HCT116 (cell line): ENCODE measurements around the gene CNNM4. TPM values are rescaled to one million over a fixed set of nuclear protein-coding genes. Genes with fewer than 3 reads are reported as not detected.

Experiments
- ATAC-seq: fragments of 200-7000 bp; cut with Tn5 transposase; 2 replicates; pipeline ENCODE4 v1.9.1; 2020; ENCODE audit warnings: mild to moderate bottlenecking, moderate library complexity
- BruUV-seq: library from RNA; stranded (reverse); fragments of 400-500 nt; replicated peaks from 2 replicates; lab custom pipeline; 2021; lab: Mats Ljungman, UMichigan
- CTCF ChIA-PET: fragments of 300-600 bp; sonication (Branson Sonifier 250); formaldehyde crosslinking; loops from one replicate; lab custom pipeline; 2021; ENCODE audit warnings: antibody characterized with exemption; lab: Charles Lee
- POLR2A ChIA-PET: fragments of 300-600, 350-600 bp; sonication (Branson Sonifier 250); formaldehyde crosslinking; loops from one replicate; lab custom pipeline; 2021; ENCODE audit warnings: antibody characterized with exemption; lab: Charles Lee
- RAD21 ChIA-PET, 2 experiments: fragments of 300-600 bp; sonication (Branson Sonifier 250); formaldehyde crosslinking; loops; one replicate each; lab custom pipeline; 2023; ENCODE audit warnings: low total read pairs in 2 of 2; ENCODE audit not compliant: uncharacterized antibody in 2 of 2, unreplicated experiment in 2 of 2, low non-redundant PET in 1 of 2; lab: Charles Lee
- DNase-seq: peaks from one replicate; pipeline ENCODE4 v3.0.0-alpha.2; 2010; ENCODE audit warnings: low read depth, low spot score
- H2AFZ ChIP-seq: fragments of 200-600 bp; shearing (Covaris generic), sonication (generic); 2 replicates; pipeline ENCODE4 v1.6.1; 2017; ENCODE audit warnings: low read depth, mixed run types, mixed read lengths, antibody characterized with exemption, low read length; ENCODE audit not compliant: poor library complexity, severe bottlenecking
- H3K27ac ChIP-seq: 2 replicates; pipeline ENCODE4 v1.5.1; 2012; ENCODE audit warnings: low read depth, low read length
- H3K27me3 ChIP-seq: fragments of 200-600 bp; sonication (generic); 2 replicates; pipeline ENCODE4 v1.6.1; 2016; ENCODE audit warnings: mixed run types, low read length, mixed read lengths; ENCODE audit not compliant: insufficient read depth
- H3K36me3 ChIP-seq, 2 experiments: fragments of 200-500 bp in 1 of 2; fragments of 200-600 bp in 1 of 2; sonication (Bioruptor generic) in 1 of 2; sonication (generic) in 1 of 2; 2 replicates each; pipeline versions ENCODE4 v1.5.1 to v1.6.1; 2014 to 2016; ENCODE audit warnings: low read length in 2 of 2, inconsistent platforms in 1 of 2, mixed read lengths in 1 of 2, mixed run types in 1 of 2; ENCODE audit not compliant: insufficient read depth in 2 of 2, control insufficient read depth in 1 of 2
- H3K4me1 ChIP-seq, 2 experiments: fragments of 200-600 bp in 1 of 2; sonication (generic) in 1 of 2; 2 replicates each; pipeline versions ENCODE4 v1.5.1 to v1.6.1; 2012 to 2017; ENCODE audit warnings: low read length in 2 of 2, inconsistent platforms in 1 of 2, mild to moderate bottlenecking in 1 of 2, mixed read lengths in 1 of 2, mixed run types in 1 of 2, moderate library complexity in 1 of 2; ENCODE audit not compliant: insufficient read depth in 2 of 2, control insufficient read depth in 1 of 2
- H3K4me2 ChIP-seq: fragments of 200-600 bp; sonication (generic); 2 replicates; pipeline ENCODE4 v1.6.1; 2017; ENCODE audit warnings: mixed run types, low read length, mixed read lengths
- H3K4me3 ChIP-seq, 2 experiments: fragments of 200-600 bp in 1 of 2; sonication (generic) in 1 of 2; replicated peaks in 1 of 2; 2 replicates each; pipeline ENCODE4 v1.5.1; 2011 to 2016; ENCODE audit warnings: low read length in 2 of 2, control low read depth in 1 of 2, low read depth in 1 of 2, mild to moderate bottlenecking in 1 of 2, mixed read lengths in 1 of 2, mixed run types in 1 of 2
- H3K79me2 ChIP-seq: fragments of 200-600 bp; sonication (generic); 2 replicates; pipeline ENCODE4 v1.6.1; 2017; ENCODE audit warnings: mild to moderate bottlenecking, mixed run types, low read length, moderate library complexity, mixed read lengths; ENCODE audit not compliant: insufficient read depth
- H3K9ac ChIP-seq: fragments of 200-600 bp; sonication (generic); 2 replicates; pipeline ENCODE4 v1.6.1; 2016; ENCODE audit warnings: low read length, mixed read lengths
- H3K9me2 ChIP-seq: fragments of 200-600 bp; sonication (generic), shearing (Covaris generic); 2 replicates; pipeline ENCODE4 v1.6.1; 2017; ENCODE audit warnings: mixed run types, mild to moderate bottlenecking, moderate library complexity; ENCODE audit not compliant: insufficient read depth
- H3K9me3 ChIP-seq, 2 experiments: fragments of 200-500 bp in 1 of 2; fragments of 200-600 bp in 1 of 2; sonication (Bioruptor generic) in 1 of 2; sonication (generic) in 1 of 2; 2 replicates each; pipeline ENCODE4 v1.6.1; 2014 to 2017; ENCODE audit warnings: low read length in 2 of 2, mixed read lengths in 2 of 2, inconsistent platforms in 1 of 2, low read depth in 1 of 2, mild to moderate bottlenecking in 1 of 2, mixed run types in 1 of 2, moderate library complexity in 1 of 2; ENCODE audit not compliant: control insufficient read depth in 1 of 2, insufficient read depth in 1 of 2
- H4K20me1 ChIP-seq: fragments of 200-600 bp; sonication (generic), shearing (Covaris generic); 2 replicates; pipeline ENCODE4 v1.6.1; 2017; ENCODE audit warnings: mixed run types, mild to moderate bottlenecking, moderate library complexity; ENCODE audit not compliant: insufficient read depth
- ATF3 ChIP-seq: IDR thresholded peaks from 2 replicates; pipeline ENCODE4 v1.6.1; 2012
- CBX3 ChIP-seq: IDR thresholded peaks from 2 replicates; pipeline ENCODE4 v1.6.1; 2012; ENCODE audit warnings: low read depth
- CEBPB ChIP-seq: IDR thresholded peaks from 2 replicates; pipeline ENCODE4 v1.6.1; 2012; ENCODE audit warnings: low read depth
- EGR1 ChIP-seq: IDR thresholded peaks from 2 replicates; pipeline ENCODE4 v1.6.1; 2012; ENCODE audit warnings: low read depth
- ELF1 ChIP-seq: IDR thresholded peaks from 2 replicates; pipeline ENCODE4 v1.6.1; 2012; ENCODE audit warnings: low read depth, borderline replicate concordance
- EZH2 ChIP-seq: fragments of 200-600 bp; sonication (generic); IDR thresholded peaks from 2 replicates; pipeline ENCODE4 v1.6.1; 2017; ENCODE audit warnings: antibody characterized with exemption, mixed run types
- EZH2phosphoT487 ChIP-seq: fragments of 200-600 bp; IDR thresholded peaks from 2 replicates; pipeline ENCODE4 v1.6.1; 2018; ENCODE audit warnings: antibody characterized with exemption, borderline replicate concordance
- JUND ChIP-seq: IDR thresholded peaks from 2 replicates; pipeline ENCODE4 v1.6.1; 2012
- MAX ChIP-seq: IDR thresholded peaks from 2 replicates; pipeline ENCODE4 v1.6.1; 2012
- POLR2A ChIP-seq: IDR thresholded peaks from 2 replicates; pipeline ENCODE4 v1.7.0; 2011; ENCODE audit warnings: borderline replicate concordance; ENCODE audit not compliant: insufficient read depth, insufficient read length; ENCODE audit errors: extremely low read depth
- SIN3A ChIP-seq: IDR thresholded peaks from 2 replicates; pipeline ENCODE4 v1.6.1; 2012; ENCODE audit warnings: low read depth
- SRF ChIP-seq: IDR thresholded peaks from 2 replicates; pipeline ENCODE4 v1.6.1; 2012; ENCODE audit warnings: low read depth
- YY1 ChIP-seq: IDR thresholded peaks from 2 replicates; pipeline ENCODE4 v1.6.1; 2011; ENCODE audit warnings: low read length, low read depth, moderate library complexity, mild to moderate bottlenecking; ENCODE audit not compliant: insufficient replicate concordance; ENCODE audit errors: extremely low read depth
- ZBTB33 ChIP-seq: IDR thresholded peaks from 2 replicates; pipeline ENCODE4 v1.6.1; 2011; ENCODE audit warnings: mild to moderate bottlenecking, low read length, moderate library complexity; ENCODE audit not compliant: insufficient replicate concordance; ENCODE audit errors: extremely low read depth
- ZNF274 ChIP-seq: fragments of 200-500 bp; sonication (Bioruptor generic); IDR thresholded peaks from 2 replicates; pipeline ENCODE4 v1.6.1; 2014; ENCODE audit warnings: mild to moderate bottlenecking, low read depth, low read length, inconsistent platforms
- intact Hi-C: fragments of 100-400 bp; cut with micrococcal nuclease; formaldehyde crosslinking; loops from 2 replicates; pipeline ENCODE4 v1.10.0; 2022
- total RNA-seq: library from RNA; stranded (reverse); gene quantifications from one replicate; pipeline ENCODE4 v1.2.1, GENCODE V29; 2021; ENCODE audit not compliant: unreplicated experiment
- TF ChIP-seq, protein P1 (sequence below): IDR thresholded peaks from 2 replicates; pipeline ENCODE4 v1.6.1; 2012; ENCODE audit warnings: low read depth

The CNNM4 gene
- total RNA-seq, 1 experiment from 2014 or later, result 7.9 TPM

- TF ChIP-seq, protein P1, sequence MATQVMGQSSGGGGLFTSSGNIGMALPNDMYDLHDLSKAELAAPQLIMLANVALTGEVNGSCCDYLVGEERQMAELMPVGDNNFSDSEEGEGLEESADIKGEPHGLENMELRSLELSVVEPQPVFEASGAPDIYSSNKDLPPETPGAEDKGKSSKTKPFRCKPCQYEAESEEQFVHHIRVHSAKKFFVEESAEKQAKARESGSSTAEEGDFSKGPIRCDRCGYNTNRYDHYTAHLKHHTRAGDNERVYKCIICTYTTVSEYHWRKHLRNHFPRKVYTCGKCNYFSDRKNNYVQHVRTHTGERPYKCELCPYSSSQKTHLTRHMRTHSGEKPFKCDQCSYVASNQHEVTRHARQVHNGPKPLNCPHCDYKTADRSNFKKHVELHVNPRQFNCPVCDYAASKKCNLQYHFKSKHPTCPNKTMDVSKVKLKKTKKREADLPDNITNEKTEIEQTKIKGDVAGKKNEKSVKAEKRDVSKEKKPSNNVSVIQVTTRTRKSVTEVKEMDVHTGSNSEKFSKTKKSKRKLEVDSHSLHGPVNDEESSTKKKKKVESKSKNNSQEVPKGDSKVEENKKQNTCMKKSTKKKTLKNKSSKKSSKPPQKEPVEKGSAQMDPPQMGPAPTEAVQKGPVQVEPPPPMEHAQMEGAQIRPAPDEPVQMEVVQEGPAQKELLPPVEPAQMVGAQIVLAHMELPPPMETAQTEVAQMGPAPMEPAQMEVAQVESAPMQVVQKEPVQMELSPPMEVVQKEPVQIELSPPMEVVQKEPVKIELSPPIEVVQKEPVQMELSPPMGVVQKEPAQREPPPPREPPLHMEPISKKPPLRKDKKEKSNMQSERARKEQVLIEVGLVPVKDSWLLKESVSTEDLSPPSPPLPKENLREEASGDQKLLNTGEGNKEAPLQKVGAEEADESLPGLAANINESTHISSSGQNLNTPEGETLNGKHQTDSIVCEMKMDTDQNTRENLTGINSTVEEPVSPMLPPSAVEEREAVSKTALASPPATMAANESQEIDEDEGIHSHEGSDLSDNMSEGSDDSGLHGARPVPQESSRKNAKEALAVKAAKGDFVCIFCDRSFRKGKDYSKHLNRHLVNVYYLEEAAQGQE, result no peak
- TF ChIP-seq POLR2A, result no peak
- TF ChIP-seq ATF3, result no peak
These were observed 34.6 kb upstream of the CNNM4 start (continued) for GRCh38 chr2:96726131-96726530.

DNA sequence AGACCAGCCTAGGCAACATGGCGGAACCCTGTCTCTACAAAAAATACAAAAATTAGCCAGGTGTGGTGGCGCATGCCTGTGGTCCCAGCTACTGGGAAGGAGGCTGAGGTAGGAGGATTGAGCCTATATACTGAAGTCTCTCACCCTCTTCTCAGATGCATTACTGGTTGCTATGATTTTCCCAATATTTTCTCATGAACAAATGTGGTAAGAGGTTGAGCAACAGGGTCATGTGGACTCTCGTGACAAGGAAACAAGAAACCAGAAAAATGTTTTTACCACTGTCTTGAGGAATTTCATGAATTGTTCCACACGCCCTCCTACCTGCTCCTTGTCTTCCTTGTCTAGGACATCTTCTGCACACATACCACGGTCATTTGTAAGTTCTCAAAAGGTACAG, 33.3 kb upstream of the CNNM4 start:
- no peak overlapping the region for H2AFZ ChIP-seq
- CTCF ChIA-PET, result no interaction called here
- H3K79me2 ChIP-seq, result no peaks in the 10 kb centered on the region
- H3K9me3 ChIP-seq, result no peaks in the 10 kb centered on the region
- no peaks in the 10 kb centered on the region for H4K20me1 ChIP-seq
- no peak overlapping the region for H3K4me3 ChIP-seq
- no peak overlapping the region for H3K27ac ChIP-seq
- DNase-seq, result no peak
- RAD21 ChIA-PET, result no interaction called here
- peaks cover 3 to 19% of the 10 kb centered on the region in 2 experiments; a peak in 2 of 4 replicates for H3K36me3 ChIP-seq
- H3K27me3 ChIP-seq, result no peaks in the 10 kb centered on the region
- TSS peak; percentile 21 for BruUV-seq
- no peak overlapping the region for H3K4me2 ChIP-seq
- no peak overlapping the region for H3K9ac ChIP-seq
- intact Hi-C loops, result no loop called here
- POLR2A ChIA-PET, result no interaction called here
- no peaks in the 10 kb centered on the region for H3K4me1 ChIP-seq
- H3K9me2 ChIP-seq, result no peaks in the 10 kb centered on the region
- ATAC-seq, result no peak
- TF ChIP-seq ZBTB33, result no peak
- no peak for TF ChIP-seq JUND
- no peak for TF ChIP-seq SIN3A
- no peak for TF ChIP-seq MAX
- no peak for TF ChIP-seq SRF
- TF ChIP-seq EGR1, result no peak
- no peak for TF ChIP-seq EZH2phosphoT487
- TF ChIP-seq ATF3, result no peak
- no peak for TF ChIP-seq EZH2
- TF ChIP-seq, protein P1, result no peak
- TF ChIP-seq ZNF274, result no peak
- no peak for TF ChIP-seq ELF1
- TF ChIP-seq CBX3, result no peak
- TF ChIP-seq POLR2A, result no peak
- no peak for TF ChIP-seq CEBPB
- TF ChIP-seq YY1, result no peak
